ENCODE results near the gene TMEM135. TPM values are rescaled to one million over a fixed set of nuclear protein-coding genes. Genes with fewer than 3 reads are reported as not detected.
"Not testable (repeated sequence)": the region's sequence is repeated elsewhere in the genome, so short reads cannot be mapped to it uniquely, and the experiment has no call there.

The TMEM135 gene
- polyA plus RNA-seq, 5 donors, result 17.1 to 35.0 (median 25.9) TPM

- DNase-seq, result no peak
Measured at GRCh38 chr11:87256694-87257340, 219.1 kb downstream of the TMEM135 start.

- no peak for DNase-seq
Measured at GRCh38 chr11:87258171-87258833, 220.6 kb downstream of the TMEM135 start.

GRCh38 chr11:87259736-87260135 lies 222.0 kb downstream of the TMEM135 start:
- no peak for DNase-seq

GRCh38 chr11:87260811-87261210 lies 223.1 kb downstream of the TMEM135 start:
- no peak for DNase-seq

- no peak for DNase-seq
Measured at GRCh38 chr11:87263264-87263838, 225.6 kb downstream of the TMEM135 start.

GRCh38 chr11:87263979-87264378 lies 226.2 kb downstream of the TMEM135 start:
- no peak for DNase-seq

GRCh38 chr11:87265132-87265531 lies 227.4 kb downstream of the TMEM135 start:
- DNase-seq, result no peak

- DNase-seq, result no peak
Measured at GRCh38 chr11:87265979-87266378, 228.2 kb downstream of the TMEM135 start.

- no peak for DNase-seq
Measured at GRCh38 chr11:87266751-87267150, 229.0 kb downstream of the TMEM135 start.

GRCh38 chr11:87271951-87272350 lies 234.2 kb downstream of the TMEM135 start:
- DNase-seq, result not testable (repeated sequence)

GRCh38 chr11:87275176-87275575 lies 237.4 kb downstream of the TMEM135 start:
- DNase-seq, result no peak

- no peak for DNase-seq
Measured at GRCh38 chr11:87280143-87280542, 242.4 kb downstream of the TMEM135 start.

GRCh38 chr11:87281496-87281895 lies 243.8 kb downstream of the TMEM135 start:
- DNase-seq, result peak; percentile 75 to 83

GRCh38 chr11:87284306-87284705 lies 246.6 kb downstream of the TMEM135 start:
- no peak for DNase-seq

GRCh38 chr11:87285674-87286073 lies 247.9 kb downstream of the TMEM135 start:
- not testable (repeated sequence) for DNase-seq

- DNase-seq, result no peak
Measured at GRCh38 chr11:87286338-87286737, 248.6 kb downstream of the TMEM135 start.

GRCh38 chr11:87290304-87290922 lies 252.7 kb downstream of the TMEM135 start:
- DNase-seq, result peak; percentile 56 to 62

- DNase-seq, result no peak
Measured at GRCh38 chr11:87292598-87292997, 254.9 kb downstream of the TMEM135 start.

- DNase-seq, result no peak
Measured at GRCh38 chr11:87295237-87295636, 257.5 kb downstream of the TMEM135 start.

GRCh38 chr11:87296627-87297026 lies 258.9 kb downstream of the TMEM135 start:
- DNase-seq, result no peak

GRCh38 chr11:87298155-87298554 lies 260.4 kb downstream of the TMEM135 start:
- no peak for DNase-seq

GRCh38 chr11:87299041-87299481 lies 261.3 kb downstream of the TMEM135 start:
- no peak for DNase-seq
